Peyer's patch (tissue), 4 donors: ENCODE data around the gene TNFAIP3. TPM values are rescaled to one million over a fixed set of nuclear protein-coding genes. Genes with fewer than 3 reads are reported as not detected.

Source experiments
- DNase-seq, 3 donors: peaks; one replicate each; pipeline ENCODE4 v3.0.0-alpha.2; 2017 to 2019
- H3K27ac ChIP-seq, 4 donors: fragments of 200-600 bp; sonication (generic); one replicate each; pipeline ENCODE4 v1.5.1; 2016 to 2019
- H3K27me3 ChIP-seq, 2 donors: fragments of 200-600 bp; sonication (generic); one replicate each; pipeline ENCODE4 v1.5.1; 2019
- H3K36me3 ChIP-seq, 3 donors: fragments of 200-600 bp; sonication (generic); one replicate each; pipeline ENCODE4 v1.5.1; 2016 to 2019
- H3K4me1 ChIP-seq, 4 donors: fragments of 200-600 bp; sonication (generic); one replicate each; pipeline ENCODE4 v1.5.1; 2016 to 2019
- H3K4me3 ChIP-seq, 4 donors: fragments of 200-600 bp; sonication (generic); 1 replicate in 3 of 4; 2 replicates in 1 of 4; pipeline ENCODE4 v1.5.1; 2016 to 2019; ENCODE audit warnings: mild to moderate bottlenecking in 1 of 4
- H3K9me3 ChIP-seq, 4 donors: fragments of 200-600 bp; sonication (generic); one replicate each; pipeline ENCODE4 v1.5.1; 2016 to 2019; ENCODE audit warnings: mild to moderate bottlenecking in 1 of 4
- POLR2A ChIP-seq, 2 donors: fragments of 450-650 bp; IDR thresholded peaks; one replicate each; pipeline ENCODE4 v1.5.1; 2017; ENCODE audit warnings: antibody characterized with exemption in 2 of 2, mild to moderate bottlenecking in 2 of 2, moderate library complexity in 2 of 2
- total RNA-seq, 4 donors: library from RNA; depleted of rRNA; stranded (reverse); fragments of >200 nt; gene quantifications; one replicate each; pipeline ENCODE4 v1.1.0, GENCODE V29; 2016
- TF ChIP-seq, protein P1 (sequence below), 6 experiments: fragments of 450-650 bp in 4 of 6; fragments of 200-600 bp in 2 of 6; sonication (generic) in 1 of 6; IDR thresholded peaks; one replicate each; pipeline ENCODE4 v1.5.1; 2017 to 2019; ENCODE audit warnings: antibody characterized with exemption in 6 of 6, mild to moderate bottlenecking in 3 of 6, moderate library complexity in 1 of 6

Gene TNFAIP3
- total RNA-seq, 4 donors from 2014 or later, result 19.3 to 66.8 (median 30.6) TPM

DNA sequence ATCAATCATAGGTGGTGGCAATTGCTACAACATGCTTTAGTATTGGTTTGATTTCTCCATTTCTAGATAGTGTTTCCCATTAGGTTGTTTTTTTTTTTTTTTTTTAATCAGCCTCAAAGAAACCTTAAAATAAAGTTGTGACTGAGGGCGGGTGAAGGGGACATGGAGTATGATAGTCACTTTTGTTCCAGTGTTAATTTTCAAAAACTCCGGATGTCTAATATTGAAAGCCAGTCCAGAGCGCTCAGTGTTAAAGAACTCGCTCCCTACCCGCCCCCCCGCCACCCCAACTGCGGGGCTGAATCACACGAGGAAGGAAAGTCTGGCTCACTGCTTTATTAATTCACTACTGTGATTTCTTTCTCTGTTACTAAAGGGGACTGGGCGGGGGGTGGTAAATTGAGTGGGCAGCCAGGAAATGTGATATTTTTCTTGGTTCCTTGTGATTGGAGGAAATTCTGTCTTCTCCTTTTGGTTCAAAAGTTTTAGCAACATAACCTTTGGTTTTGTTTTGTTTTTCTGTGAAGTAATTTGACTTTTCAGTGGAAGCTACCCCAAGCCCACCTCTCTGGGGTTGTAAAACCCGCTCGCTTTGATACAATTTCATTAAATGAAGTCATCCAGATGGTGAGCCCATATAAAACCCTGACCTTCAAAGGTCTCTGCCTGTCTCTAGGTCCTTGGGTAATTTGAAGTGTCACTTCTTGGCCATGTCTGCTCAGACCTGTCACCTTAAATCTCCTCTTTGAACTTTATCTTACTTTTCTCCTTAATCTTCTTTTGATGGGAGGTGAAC is 38.0 kb downstream of the TNFAIP3 start:
- Histone ChIP-seq H3K4me3 (peak overlapping the region in 2 of 4 donors; percentile 3 to 9), H3K4me1 (peaks cover 0 to 3% (median 0%) of the 10 kb centered on the region in 4 donors), H3K27me3 (no peaks in the 10 kb centered on the region), H3K9me3 (no peaks in the 10 kb centered on the region), H3K27ac (no peak overlapping the region), H3K36me3 (no peaks in the 10 kb centered on the region)
- TF ChIP-seq, protein P1, sequence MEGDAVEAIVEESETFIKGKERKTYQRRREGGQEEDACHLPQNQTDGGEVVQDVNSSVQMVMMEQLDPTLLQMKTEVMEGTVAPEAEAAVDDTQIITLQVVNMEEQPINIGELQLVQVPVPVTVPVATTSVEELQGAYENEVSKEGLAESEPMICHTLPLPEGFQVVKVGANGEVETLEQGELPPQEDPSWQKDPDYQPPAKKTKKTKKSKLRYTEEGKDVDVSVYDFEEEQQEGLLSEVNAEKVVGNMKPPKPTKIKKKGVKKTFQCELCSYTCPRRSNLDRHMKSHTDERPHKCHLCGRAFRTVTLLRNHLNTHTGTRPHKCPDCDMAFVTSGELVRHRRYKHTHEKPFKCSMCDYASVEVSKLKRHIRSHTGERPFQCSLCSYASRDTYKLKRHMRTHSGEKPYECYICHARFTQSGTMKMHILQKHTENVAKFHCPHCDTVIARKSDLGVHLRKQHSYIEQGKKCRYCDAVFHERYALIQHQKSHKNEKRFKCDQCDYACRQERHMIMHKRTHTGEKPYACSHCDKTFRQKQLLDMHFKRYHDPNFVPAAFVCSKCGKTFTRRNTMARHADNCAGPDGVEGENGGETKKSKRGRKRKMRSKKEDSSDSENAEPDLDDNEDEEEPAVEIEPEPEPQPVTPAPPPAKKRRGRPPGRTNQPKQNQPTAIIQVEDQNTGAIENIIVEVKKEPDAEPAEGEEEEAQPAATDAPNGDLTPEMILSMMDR (IDR thresholded peaks at IDR 0.05), result no peak
- no peak for TF ChIP-seq POLR2A (IDR thresholded peaks at IDR 0.05)
- DNase-seq, result peak; percentile 42 to 79 (median 56)

DNA sequence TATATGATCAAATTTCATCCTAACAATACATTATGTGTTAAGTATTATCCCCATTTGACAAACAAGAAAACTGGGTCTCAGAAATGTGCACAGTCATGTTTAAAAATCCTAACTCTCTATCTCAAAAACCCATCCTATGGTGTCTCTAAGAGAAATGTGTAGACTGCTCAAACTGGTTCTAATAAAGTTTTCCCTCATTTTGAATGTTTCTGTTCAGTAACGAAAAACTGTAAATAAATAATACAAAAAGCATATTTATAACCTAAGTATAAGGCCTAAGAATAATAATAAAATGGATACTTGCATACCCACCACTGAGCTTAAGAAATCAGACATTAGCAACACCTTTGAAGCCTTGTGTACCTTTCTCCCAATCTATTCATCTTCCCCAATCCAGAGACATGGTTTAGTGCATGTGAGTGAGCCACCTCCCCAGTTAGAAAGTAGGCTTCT is 39.0 kb downstream of the TNFAIP3 start:
- Histone ChIP-seq H3K36me3 (no peaks in the 10 kb centered on the region), H3K4me3 (no peak overlapping the region), H3K27me3 (no peaks in the 10 kb centered on the region), H3K4me1 (peaks cover 0 to 3% (median 0%) of the 10 kb centered on the region in 4 donors), H3K27ac (no peak overlapping the region), H3K9me3 (no peaks in the 10 kb centered on the region)
- no peak for DNase-seq
- no peak for TF ChIP-seq POLR2A (IDR thresholded peaks at IDR 0.05)
- TF ChIP-seq, protein P1 (IDR thresholded peaks at IDR 0.05), result no peak

DNA sequence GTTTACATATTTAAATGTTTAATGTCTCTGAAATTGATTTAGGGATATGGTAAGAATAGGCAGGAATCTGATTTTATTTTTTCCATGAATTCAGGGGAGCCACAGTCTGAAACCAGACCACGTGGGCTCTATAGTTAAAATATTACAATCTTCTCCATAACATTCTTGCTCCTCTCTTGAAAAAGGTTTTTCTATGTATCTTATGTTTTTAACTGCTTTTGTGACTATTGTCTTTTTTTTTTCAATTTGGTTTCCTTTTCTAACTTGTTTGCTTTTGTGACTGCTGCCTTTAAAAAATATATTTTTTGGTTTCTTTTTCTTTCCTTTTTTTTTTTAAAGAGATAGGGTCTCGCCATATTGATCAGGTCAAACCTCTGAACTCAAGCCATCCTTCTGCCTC is 40.1 kb downstream of the TNFAIP3 start:
- H3K4me3 ChIP-seq, result no peak overlapping the region
- no peak for DNase-seq
- H3K27me3 ChIP-seq, result no peaks in the 10 kb centered on the region
- H3K9me3 ChIP-seq, result no peaks in the 10 kb centered on the region
- no peak overlapping the region for H3K27ac ChIP-seq
- H3K36me3 ChIP-seq, result no peaks in the 10 kb centered on the region
- TF ChIP-seq, protein P1 (IDR thresholded peaks at IDR 0.05), result no peak
- no peak for TF ChIP-seq POLR2A (IDR thresholded peaks at IDR 0.05)
- peaks cover 0 to 3% (median 0%) of the 10 kb centered on the region in 4 donors for H3K4me1 ChIP-seq

DNA sequence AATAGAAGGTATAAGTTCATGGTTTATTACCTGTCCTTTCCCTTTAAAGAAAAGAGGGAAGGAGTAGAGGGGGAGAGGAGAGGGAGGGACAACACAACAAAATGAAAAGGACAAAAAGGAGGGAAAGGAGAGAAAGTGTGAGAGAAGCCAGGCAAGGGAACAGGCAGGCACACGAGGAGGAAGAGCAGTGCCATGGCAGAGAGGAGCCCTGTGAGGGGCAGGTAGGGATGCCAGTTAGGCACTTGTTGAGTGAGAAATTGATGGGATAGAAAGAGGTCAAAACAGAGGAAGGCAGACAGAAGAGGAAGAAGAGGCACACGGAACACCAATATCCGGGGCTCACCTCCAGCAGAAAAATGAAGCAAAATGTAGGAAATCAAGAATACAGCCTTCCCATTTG is 42.5 kb downstream of the TNFAIP3 start:
- DNase-seq, result no peak
- Histone ChIP-seq H3K9me3 (no peaks in the 10 kb centered on the region), H3K4me1 (peaks cover 0 to 3% (median 0%) of the 10 kb centered on the region in 4 donors), H3K36me3 (no peaks in the 10 kb centered on the region), H3K27ac (no peak overlapping the region), H3K27me3 (no peaks in the 10 kb centered on the region), H3K4me3 (no peak overlapping the region)
- TF ChIP-seq POLR2A (IDR thresholded peaks at IDR 0.05), result no peak
- TF ChIP-seq, protein P1 (IDR thresholded peaks at IDR 0.05), result no peak

DNA sequence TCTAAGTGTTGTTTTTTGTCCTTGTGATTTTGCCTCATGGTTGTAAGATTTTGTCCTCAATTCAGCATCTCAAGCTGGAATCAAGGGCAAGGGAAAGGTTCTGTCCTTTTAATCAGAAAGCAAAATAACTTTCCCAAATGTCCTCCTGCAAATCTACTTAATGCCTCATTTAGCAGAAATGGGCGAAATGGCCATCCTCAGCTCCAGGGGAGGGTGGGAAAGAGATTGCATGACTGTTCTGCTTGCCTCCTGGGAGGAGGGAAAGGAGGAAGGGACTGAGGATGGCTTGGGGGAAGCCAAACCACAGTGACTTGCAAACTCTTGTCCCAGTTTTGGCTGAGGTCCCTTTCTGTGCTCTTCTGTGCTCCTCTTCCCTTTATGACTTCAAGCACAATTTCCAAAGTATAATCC is 43.4 kb downstream of the TNFAIP3 start:
- Histone ChIP-seq H3K27me3 (no peaks in the 10 kb centered on the region), H3K4me1 (no peaks in the 10 kb centered on the region), H3K4me3 (no peak overlapping the region), H3K36me3 (no peaks in the 10 kb centered on the region), H3K27ac (no peak overlapping the region), H3K9me3 (no peaks in the 10 kb centered on the region)
- DNase-seq, result peak in 1 of 3 donors; percentile 47
- TF ChIP-seq, protein P1 (IDR thresholded peaks at IDR 0.05), result no peak
- no peak for TF ChIP-seq POLR2A (IDR thresholded peaks at IDR 0.05)
